Breast epithelium (tissue), 4 donors: Measurements from ENCODE around the gene HEPH. TPM values are rescaled to one million over a fixed set of nuclear protein-coding genes. Genes with fewer than 3 reads are reported as not detected.

ENCODE experiments used
- DNase-seq, 2 donors: peaks; one replicate each; pipeline ENCODE4 v3.0.0-alpha.2; 2019; ENCODE audit warnings: low spot score in 2 of 2
- H3K27ac ChIP-seq, 2 donors: fragments of 200-600 bp; sonication (generic) in 1 of 2; one replicate each; pipeline ENCODE4 v1.5.1; 2016 to 2019; ENCODE audit warnings: mild to moderate bottlenecking in 1 of 2
- H3K27me3 ChIP-seq, 2 donors: fragments of 200-600 bp; sonication (generic) in 1 of 2; one replicate each; pipeline versions ENCODE4 v1.5.1 to v1.6.0; 2017 to 2019; ENCODE audit warnings: control low read depth in 1 of 2, mild to moderate bottlenecking in 1 of 2
- H3K36me3 ChIP-seq: fragments of 200-600 bp; one replicate; pipeline ENCODE4 v1.5.1; 2019
- H3K4me1 ChIP-seq, 2 donors: fragments of 200-600 bp; sonication (generic); one replicate each; pipeline ENCODE4 v1.5.1; 2016 to 2019; ENCODE audit warnings: control low read depth in 1 of 2
- H3K4me3 ChIP-seq, 3 donors: fragments of 200-600 bp; sonication (generic); 1 replicate in 2 of 3; 2 replicates in 1 of 3; pipeline ENCODE4 v1.5.1; 2016 to 2019; ENCODE audit warnings: mild to moderate bottlenecking in 3 of 3, moderate library complexity in 2 of 3
- H3K9me3 ChIP-seq, 2 donors: fragments of 200-600 bp; sonication (generic) in 1 of 2; one replicate each; pipeline ENCODE4 v1.5.1; 2016 to 2019; ENCODE audit warnings: control low read depth in 1 of 2
- CTCF ChIP-seq, 3 donors: fragments of 450-650 bp; IDR thresholded peaks; one replicate each; pipeline ENCODE4 v1.5.1; 2016 to 2017; ENCODE audit warnings: antibody characterized with exemption in 3 of 3, mild to moderate bottlenecking in 3 of 3, moderate library complexity in 3 of 3
- POLR2A ChIP-seq: fragments of 450-650 bp; IDR thresholded peaks from one replicate; pipeline ENCODE4 v1.6.1; 2016; ENCODE audit warnings: antibody characterized with exemption, mild to moderate bottlenecking, moderate library complexity
- POLR2AphosphoS5 ChIP-seq, 3 donors: sonication (generic); formaldehyde crosslinking; IDR thresholded peaks; one replicate each; pipeline ENCODE4 v1.6.1; 2017; ENCODE audit warnings: antibody characterized with exemption in 3 of 3
- intact Hi-C: fragments of 100-400 bp; cut with DNase I; formaldehyde crosslinking; loops from one replicate; pipeline ENCODE4 v1.15.1; 2023; ENCODE audit warnings: low total_unique reads
- total RNA-seq, 3 donors: library from RNA; depleted of rRNA; stranded (reverse); fragments of >200 nt; gene quantifications; one replicate each; pipeline ENCODE4 v1.1.0, GENCODE V29; 2016

The HEPH gene
- total RNA-seq, 3 donors from 2014 or later = 8.8 to 13.9 (median 11.1) TPM

DNA sequence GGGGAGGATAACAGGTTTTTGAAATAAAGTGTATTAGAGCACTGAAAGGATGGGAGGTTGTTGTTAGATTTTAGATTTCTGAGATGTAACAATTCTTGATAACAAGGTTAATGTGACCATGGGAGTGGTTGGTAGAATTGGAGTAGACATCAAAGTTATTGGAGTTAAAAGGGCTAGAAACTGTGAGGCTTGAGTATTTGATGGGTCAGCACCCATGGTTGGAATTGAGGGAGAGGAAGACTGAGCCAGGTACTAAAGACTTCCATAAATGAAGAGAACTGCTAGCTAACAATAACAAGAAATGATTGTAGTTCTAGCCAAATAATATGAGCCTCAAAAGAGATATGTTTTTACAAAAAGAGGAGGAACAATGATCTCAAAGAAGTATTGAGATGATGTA lies 98.8 kb downstream of the HEPH start:
- DNase-seq = no peak
- TF ChIP-seq CTCF (IDR thresholded peaks at IDR 0.05) = no peak
- no peak for TF ChIP-seq POLR2A
- no peak for TF ChIP-seq POLR2AphosphoS5 (IDR thresholded peaks at IDR 0.05)
- Histone ChIP-seq H3K27me3 (peaks cover 0 to 29% of the 10 kb centered on the region in 2 donors), H3K9me3 (no peaks in the 10 kb centered on the region), H3K4me1 (no peaks in the 10 kb centered on the region), H3K4me3 (no peak overlapping the region), H3K36me3 (no peaks in the 10 kb centered on the region), H3K27ac (no peak overlapping the region)
- intact Hi-C loops = no loop called here

Other genes starting within 250 kb of the HEPH start
- gene VSIG4, start 124.2 kb upstream of the HEPH start, total RNA-seq = 100 to 1,000 TPM in 1 of 3 donors, 10 to 100 TPM in 2; 63.3 to 512 (median 90.0) TPM